Body of pancreas (tissue), 4 donors: Measurements from ENCODE around the gene PLA2G2F.

Experiments used
- CTCF ChIP-seq, 7 experiments: fragments of 450-650 bp in 4 of 7; fragments of 200-600 bp in 3 of 7; sonication (generic) in 3 of 7; IDR thresholded peaks; one replicate each; pipeline ENCODE4 v1.5.1; 2016 to 2019; ENCODE audit warnings: antibody characterized with exemption in 7 of 7
- POLR2A ChIP-seq, 3 donors: fragments of 450-650 bp; IDR thresholded peaks; one replicate each; pipeline ENCODE4 v1.6.1; 2016; ENCODE audit warnings: antibody characterized with exemption in 3 of 3, mild to moderate bottlenecking in 2 of 3

GRCh38 chr1:20190256-20191160, 51.4 kb downstream of the PLA2G2F start:
- TF ChIP-seq CTCF (IDR thresholded peaks at IDR 0.05): no peak
- no peak for TF ChIP-seq POLR2A (IDR thresholded peaks at IDR 0.05)
